ENCODE results near the gene FBXW11. TPM values are rescaled to one million over a fixed set of nuclear protein-coding genes. Genes with fewer than 3 reads are reported as not detected.

FBXW11 gene
- total and polyA plus RNA-seq, 3 donors from 2014 or later, result 46.3 to 61.8 (median 60.6) TPM

DNA sequence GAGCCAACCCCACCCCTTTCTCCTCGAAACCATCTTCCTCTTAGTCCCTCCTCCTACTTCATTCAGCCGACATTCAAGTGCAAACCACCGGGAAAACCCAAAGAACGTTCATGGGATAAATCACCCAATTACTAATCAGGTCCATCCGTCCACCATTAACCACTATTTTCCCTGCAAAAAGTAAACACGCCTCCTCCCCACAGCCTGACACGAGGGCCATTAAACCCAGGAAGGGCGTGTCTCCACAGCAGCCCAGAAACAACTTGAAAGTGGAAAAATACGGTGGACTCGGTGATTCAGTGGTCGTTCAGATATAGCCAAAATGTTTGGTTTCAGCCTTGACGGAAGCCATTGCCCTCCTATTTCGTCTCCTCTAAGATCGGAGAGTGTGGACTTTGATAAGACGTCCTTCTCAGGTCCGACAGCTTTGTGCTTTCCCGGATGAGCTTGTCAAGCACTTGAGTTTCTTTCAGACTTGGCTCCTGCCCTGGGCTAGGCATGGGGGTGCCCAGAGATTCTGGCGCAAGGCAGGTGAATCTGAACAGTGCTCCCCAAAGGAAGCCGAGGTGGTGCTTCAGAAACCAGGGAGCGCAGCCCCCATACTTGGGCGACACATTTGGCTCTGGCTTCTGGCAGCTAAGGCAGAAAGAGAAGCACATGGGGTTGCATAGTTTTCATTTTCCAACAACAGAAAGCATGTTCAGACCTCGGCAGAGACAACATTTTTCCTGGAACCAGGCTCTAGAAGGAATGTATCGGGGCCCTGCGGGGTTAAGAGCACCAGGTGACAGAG is 164.3 kb downstream of the FBXW11 start:
- Histone ChIP-seq H3K9me3 (no peaks in the 10 kb centered on the region), H3K36me3 (ENCODE audit: low read depth, missing control alignments) (no peaks in the 10 kb centered on the region), H3K27me3 (no peaks in the 10 kb centered on the region), H3K4me1 (no peaks in the 10 kb centered on the region), H3K27ac (no peak overlapping the region), H3K4me3 (no peak overlapping the region)
- intact Hi-C loops (cut with DNase I; ENCODE audit: low total_unique reads), result no loop called here
- TF ChIP-seq, protein P1, sequence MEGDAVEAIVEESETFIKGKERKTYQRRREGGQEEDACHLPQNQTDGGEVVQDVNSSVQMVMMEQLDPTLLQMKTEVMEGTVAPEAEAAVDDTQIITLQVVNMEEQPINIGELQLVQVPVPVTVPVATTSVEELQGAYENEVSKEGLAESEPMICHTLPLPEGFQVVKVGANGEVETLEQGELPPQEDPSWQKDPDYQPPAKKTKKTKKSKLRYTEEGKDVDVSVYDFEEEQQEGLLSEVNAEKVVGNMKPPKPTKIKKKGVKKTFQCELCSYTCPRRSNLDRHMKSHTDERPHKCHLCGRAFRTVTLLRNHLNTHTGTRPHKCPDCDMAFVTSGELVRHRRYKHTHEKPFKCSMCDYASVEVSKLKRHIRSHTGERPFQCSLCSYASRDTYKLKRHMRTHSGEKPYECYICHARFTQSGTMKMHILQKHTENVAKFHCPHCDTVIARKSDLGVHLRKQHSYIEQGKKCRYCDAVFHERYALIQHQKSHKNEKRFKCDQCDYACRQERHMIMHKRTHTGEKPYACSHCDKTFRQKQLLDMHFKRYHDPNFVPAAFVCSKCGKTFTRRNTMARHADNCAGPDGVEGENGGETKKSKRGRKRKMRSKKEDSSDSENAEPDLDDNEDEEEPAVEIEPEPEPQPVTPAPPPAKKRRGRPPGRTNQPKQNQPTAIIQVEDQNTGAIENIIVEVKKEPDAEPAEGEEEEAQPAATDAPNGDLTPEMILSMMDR (IDR thresholded peaks at IDR 0.05), result no peak
- no peak for TF ChIP-seq POLR2A (IDR thresholded peaks at IDR 0.05)
- WGBS, 2 donors, result 75 to 79% methylated on average over 24 of the region's 24 CpGs
- no peak for DNase-seq

DNA sequence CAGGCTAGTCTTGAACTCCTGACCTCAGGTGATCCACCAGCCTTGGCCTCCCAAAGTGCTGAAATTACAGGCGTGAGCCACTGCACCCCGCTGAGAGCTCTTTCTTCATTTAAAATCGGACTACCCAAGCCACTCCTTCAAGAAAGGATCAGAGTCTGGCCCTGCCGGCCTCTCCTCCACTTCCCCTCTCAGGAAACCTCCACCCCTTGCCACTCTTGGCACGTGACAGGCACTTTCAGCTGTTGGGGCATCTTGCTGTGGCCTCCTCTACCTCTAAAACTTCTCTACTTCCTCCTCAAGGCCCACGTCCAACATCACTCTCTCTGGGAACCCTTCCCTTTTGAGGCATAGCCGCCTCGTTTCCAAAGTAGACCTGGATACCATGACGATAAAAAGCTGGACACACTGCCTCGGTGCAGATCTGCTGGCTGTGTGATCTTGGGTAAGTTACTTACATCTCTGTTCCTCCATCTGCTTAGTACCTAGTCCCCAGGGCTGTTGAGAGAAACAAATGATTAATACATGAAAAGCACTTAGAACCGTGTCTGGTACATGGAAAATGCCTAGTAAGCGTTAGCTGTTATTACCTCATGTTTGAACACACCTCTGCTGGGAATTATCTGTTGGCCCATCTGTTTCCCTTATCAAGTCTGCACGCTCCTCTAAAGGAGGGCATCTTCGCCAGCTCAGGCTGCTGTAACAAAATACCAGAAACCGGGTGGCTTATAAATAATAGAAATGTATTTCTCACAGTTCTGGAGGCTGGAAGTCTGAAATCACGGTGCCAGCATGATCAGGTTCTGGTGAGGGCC is 165.5 kb downstream of the FBXW11 start:
- H3K4me3 ChIP-seq, result no peak overlapping the region
- no peaks in the 10 kb centered on the region for H3K9me3 ChIP-seq
- H3K27ac ChIP-seq, result no peak overlapping the region
- H3K27me3 ChIP-seq, result no peaks in the 10 kb centered on the region
- 85 to 95% methylated on average over 16 of the region's 16 CpGs for WGBS, 2 donors
- intact Hi-C loops (cut with DNase I; ENCODE audit: low total_unique reads), result no loop called here
- H3K4me1 ChIP-seq, result no peaks in the 10 kb centered on the region
- no peaks in the 10 kb centered on the region for H3K36me3 ChIP-seq (ENCODE audit: low read depth, missing control alignments)
- DNase-seq, result no peak
- TF ChIP-seq, protein P1 (IDR thresholded peaks at IDR 0.05), result no peak
- no peak for TF ChIP-seq POLR2A (IDR thresholded peaks at IDR 0.05)

DNA sequence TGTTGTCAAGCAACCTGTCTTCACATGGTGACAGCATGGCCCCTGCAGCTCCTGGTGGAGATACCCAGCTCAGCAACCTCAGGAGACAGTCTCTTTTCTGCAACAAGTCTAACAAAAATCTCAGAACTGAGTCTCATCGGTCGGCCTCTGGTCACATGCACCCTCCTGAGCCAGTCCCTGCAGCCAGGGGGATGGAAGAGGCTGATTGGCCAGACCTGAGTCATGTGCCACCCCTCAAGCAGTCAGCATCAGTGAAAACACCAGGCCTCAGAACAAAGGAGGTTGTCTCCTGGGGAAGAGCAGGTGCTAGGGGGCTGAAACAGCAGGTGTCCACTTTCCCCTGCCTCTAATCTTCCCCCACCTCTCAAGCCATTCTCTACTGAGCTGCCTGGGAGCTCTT is 166.4 kb downstream of the FBXW11 start:
- Histone ChIP-seq H3K27me3 (no peaks in the 10 kb centered on the region), H3K4me1 (no peaks in the 10 kb centered on the region), H3K4me3 (no peak overlapping the region), H3K9me3 (no peaks in the 10 kb centered on the region), H3K36me3 (ENCODE audit: low read depth, missing control alignments) (no peaks in the 10 kb centered on the region), H3K27ac (no peak overlapping the region)
- DNase-seq, result no peak
- intact Hi-C loops (cut with DNase I; ENCODE audit: low total_unique reads), result no loop called here
- WGBS, 2 donors, result 53% methylated on average over 2 of the region's 2 CpGs; no CpG with 5 or more reads in 1 of the 2 donors
- no peak for TF ChIP-seq POLR2A (IDR thresholded peaks at IDR 0.05)
- TF ChIP-seq, protein P1 (IDR thresholded peaks at IDR 0.05), result no peak

DNA sequence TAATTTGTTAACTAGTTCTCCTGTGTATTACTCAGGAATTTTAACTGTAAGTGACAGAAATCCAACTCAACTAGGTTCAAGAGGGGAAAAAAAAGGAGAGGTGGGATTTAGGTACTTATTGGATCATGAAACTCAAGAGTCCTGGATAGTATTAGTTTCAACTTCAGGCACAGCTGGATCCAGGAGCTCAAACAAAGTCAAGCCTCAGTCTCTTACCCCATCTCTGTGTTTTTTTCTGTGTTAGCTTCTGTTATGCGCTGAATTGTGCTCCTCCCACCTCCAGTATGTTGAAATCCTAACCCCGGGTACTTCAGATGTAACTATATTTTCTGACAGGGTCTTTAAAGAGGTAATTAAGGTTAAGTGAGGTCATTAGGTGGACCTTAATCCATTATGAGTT is 167.3 kb downstream of the FBXW11 start:
- intact Hi-C loops (cut with DNase I; ENCODE audit: low total_unique reads), result no loop called here
- Histone ChIP-seq H3K4me1 (no peaks in the 10 kb centered on the region), H3K27me3 (no peaks in the 10 kb centered on the region), H3K36me3 (ENCODE audit: low read depth, missing control alignments) (no peaks in the 10 kb centered on the region), H3K9me3 (no peaks in the 10 kb centered on the region), H3K27ac (no peak overlapping the region), H3K4me3 (no peak overlapping the region)
- no peak for TF ChIP-seq POLR2A (IDR thresholded peaks at IDR 0.05)
- TF ChIP-seq, protein P1 (IDR thresholded peaks at IDR 0.05), result no peak
- no peak for DNase-seq
- 93% methylated on average over 2 of the region's 2 CpGs for WGBS, 2 donors
